ENCODE data around the gene CADM4.
"Not testable (repeated sequence)": the region's sequence is repeated elsewhere in the genome, so short reads cannot be mapped to it uniquely, and the experiment has no call there.

The CADM4 gene

GRCh38 chr19:43662487-43662886 lies 22.8 kb upstream of the CADM4 start:
- DNase-seq (ENCODE audit: low read depth) = no peak

GRCh38 chr19:43660971-43661360 lies 21.3 kb upstream of the CADM4 start:
- DNase-seq (ENCODE audit: low read depth) = no peak

- no peak for DNase-seq (ENCODE audit: low read depth)
Observed at GRCh38 chr19:43660301-43660970, 20.8 kb upstream of the CADM4 start.

GRCh38 chr19:43658494-43658893 lies 18.8 kb upstream of the CADM4 start:
- DNase-seq (ENCODE audit: low read depth) = no peak

GRCh38 chr19:43658001-43658400 lies 18.4 kb upstream of the CADM4 start:
- DNase-seq (ENCODE audit: low read depth) = no peak

GRCh38 chr19:43656436-43656835 lies 16.8 kb upstream of the CADM4 start:
- DNase-seq (ENCODE audit: low read depth) = no peak

GRCh38 chr19:43652546-43652874 lies 12.9 kb upstream of the CADM4 start:
- DNase-seq (ENCODE audit: low read depth) = no peak

GRCh38 chr19:43651758-43652545 lies 12.3 kb upstream of the CADM4 start:
- no peak for DNase-seq (ENCODE audit: low read depth)

- DNase-seq (ENCODE audit: low read depth) = not testable (repeated sequence)
Observed at GRCh38 chr19:43650276-43650675, 10.6 kb upstream of the CADM4 start.

GRCh38 chr19:43649514-43649913 lies 9.9 kb upstream of the CADM4 start:
- no peak for DNase-seq (ENCODE audit: low read depth)

GRCh38 chr19:43648633-43649032 lies 9.0 kb upstream of the CADM4 start:
- DNase-seq (ENCODE audit: low read depth) = no peak

GRCh38 chr19:43644181-43644580 lies 4.5 kb upstream of the CADM4 start:
- DNase-seq (ENCODE audit: low read depth) = no peak

- no peak for DNase-seq (ENCODE audit: low read depth)
Observed at GRCh38 chr19:43643326-43643725, 3.7 kb upstream of the CADM4 start.

- DNase-seq (ENCODE audit: low read depth) = no peak
Observed at GRCh38 chr19:43642531-43642930, 2.9 kb upstream of the CADM4 start.

GRCh38 chr19:43641333-43641732 lies 1.7 kb upstream of the CADM4 start:
- DNase-seq (ENCODE audit: low read depth) = no peak

- no peak for DNase-seq (ENCODE audit: low read depth)
Observed at GRCh38 chr19:43640424-43640757, 741 bp upstream of the CADM4 start.

GRCh38 chr19:43638995-43639518 lies 593 bp downstream of the CADM4 start:
- no peak for DNase-seq (ENCODE audit: low read depth)

GRCh38 chr19:43638214-43638994 lies 1.2 kb downstream of the CADM4 start:
- DNase-seq (ENCODE audit: low read depth) = no peak

- DNase-seq (ENCODE audit: low read depth) = no peak
Observed at GRCh38 chr19:43636121-43636683, 3.4 kb downstream of the CADM4 start.

- DNase-seq (ENCODE audit: low read depth) = not testable (repeated sequence)
Observed at GRCh38 chr19:43635561-43635940, 4.1 kb downstream of the CADM4 start.

- DNase-seq (ENCODE audit: low read depth) = no peak
Observed at GRCh38 chr19:43634872-43635560, 4.6 kb downstream of the CADM4 start.

- no peak for DNase-seq (ENCODE audit: low read depth)
Observed at GRCh38 chr19:43634506-43634871, 5.2 kb downstream of the CADM4 start.
